Measurements from ENCODE around the gene BCL2L13.

Gene BCL2L13

DNA sequence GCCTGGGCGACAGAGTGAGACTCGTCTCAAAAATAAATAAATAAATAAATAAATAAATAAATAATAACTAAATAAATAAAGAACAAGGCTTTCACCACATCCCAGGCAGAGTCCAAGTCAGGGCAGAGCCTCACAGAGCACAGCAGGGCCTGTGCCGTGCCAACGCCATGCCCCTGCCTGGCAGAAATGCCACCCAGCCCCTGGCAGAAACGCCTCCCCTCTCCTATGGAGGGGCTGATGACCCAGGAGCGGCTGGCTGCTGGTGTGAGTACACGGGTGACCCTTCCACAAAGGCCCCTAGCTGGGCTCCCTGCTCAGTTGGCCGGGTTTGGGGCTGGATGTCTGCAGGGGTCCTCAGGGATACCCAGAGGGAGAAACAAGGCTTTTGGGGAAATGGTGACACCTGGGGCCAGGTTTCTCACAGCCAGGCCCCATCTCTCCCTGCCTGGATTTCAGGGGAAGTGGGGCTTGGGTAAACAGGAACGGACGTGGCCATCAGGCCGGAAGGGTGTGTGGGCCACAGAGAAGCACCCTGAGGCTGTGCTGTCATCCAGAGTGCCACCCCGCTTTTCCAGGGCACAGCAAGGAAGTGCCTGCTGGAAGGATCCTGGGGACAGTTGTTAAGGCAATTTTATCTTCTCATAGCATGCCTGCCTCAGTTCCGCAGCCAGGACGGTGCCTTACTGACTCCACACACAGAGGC lies 130.6 kb downstream of the BCL2L13 start:
- no peaks in the 10 kb centered on the region for H3K27me3 ChIP-seq (ENCODE audit: insufficient read depth, low read length)
- no peaks in the 10 kb centered on the region for H3K36me3 ChIP-seq (ENCODE audit: insufficient read depth, low read length)
- H2AFZ ChIP-seq (ENCODE audit: low read depth, low read length): no peak overlapping the region
- H3K4me3 ChIP-seq (ENCODE audit: low read length): no peak overlapping the region
- H3K4me1 ChIP-seq (ENCODE audit: insufficient read depth, low read length): peaks cover 12% of the 10 kb centered on the region
- no peaks in the 10 kb centered on the region for H3K9me3 ChIP-seq (ENCODE audit: low read length)

DNA sequence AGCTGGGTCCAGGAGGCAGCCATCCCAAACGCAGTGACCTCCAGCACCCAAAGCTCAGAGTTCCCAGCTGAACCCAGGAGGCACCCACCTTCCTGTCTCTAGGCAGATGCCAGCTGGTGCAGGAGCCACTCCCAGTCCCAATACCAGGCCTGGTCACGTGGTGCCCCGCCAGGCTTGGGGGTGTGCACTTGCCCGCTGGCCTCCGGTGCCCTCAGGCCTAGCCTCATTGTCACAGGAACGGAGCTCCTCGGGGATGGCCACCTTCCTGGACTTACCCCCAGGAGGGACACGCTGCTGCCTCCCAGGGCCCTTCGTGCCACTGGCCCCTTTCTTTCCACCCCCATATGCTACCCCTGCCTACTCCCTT lies 131.1 kb downstream of the BCL2L13 start:
- H2AFZ ChIP-seq (ENCODE audit: low read depth, low read length): no peak overlapping the region
- no peaks in the 10 kb centered on the region for H3K27me3 ChIP-seq (ENCODE audit: insufficient read depth, low read length)
- no peaks in the 10 kb centered on the region for H3K36me3 ChIP-seq (ENCODE audit: insufficient read depth, low read length)
- peaks cover 14% of the 10 kb centered on the region for H3K4me1 ChIP-seq (ENCODE audit: insufficient read depth, low read length)
- no peak overlapping the region for H3K4me3 ChIP-seq (ENCODE audit: low read length)
- H3K9me3 ChIP-seq (ENCODE audit: low read length): no peaks in the 10 kb centered on the region

DNA sequence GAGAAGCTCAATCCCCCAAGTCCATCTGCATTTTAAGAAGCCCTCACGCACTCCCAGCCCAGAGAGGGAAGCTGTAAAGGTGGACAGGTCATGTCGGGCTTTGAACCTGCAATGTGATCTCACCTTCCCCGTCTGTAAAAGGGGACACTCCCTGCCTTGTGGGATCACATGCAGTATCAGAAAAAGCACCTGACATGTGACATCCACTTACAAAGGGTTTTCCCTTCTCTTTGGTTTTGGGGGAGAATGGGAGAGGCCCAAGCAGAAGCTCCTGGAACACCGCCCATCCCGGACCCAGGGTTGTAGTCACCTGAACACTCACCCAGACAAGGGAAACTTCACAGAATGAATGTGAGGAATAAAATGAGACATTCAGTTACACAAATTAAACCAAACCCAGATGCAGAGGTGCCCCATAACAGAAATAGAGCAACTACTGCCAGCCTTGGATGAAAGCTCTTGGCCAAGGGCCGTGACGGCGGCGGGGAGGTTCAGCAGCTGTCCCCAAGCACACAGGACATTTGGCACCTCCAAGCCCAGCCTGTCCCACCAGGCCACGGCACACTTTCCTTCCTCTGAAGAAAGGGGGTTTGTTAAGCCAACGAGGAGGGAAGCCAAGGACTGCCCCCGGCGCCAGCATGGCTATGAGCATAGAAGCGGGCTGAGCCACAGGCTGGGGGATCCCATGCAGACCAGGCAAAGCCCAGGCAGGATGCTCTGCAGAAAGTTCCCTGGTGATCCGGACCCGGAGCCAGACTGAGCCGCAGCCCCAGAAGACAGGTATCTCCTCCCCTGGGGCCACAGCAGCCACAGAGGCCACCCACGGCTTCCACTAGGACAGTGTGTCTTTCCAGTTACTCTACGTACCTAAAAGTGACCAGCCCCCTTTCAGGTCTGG lies 131.9 kb downstream of the BCL2L13 start:
- no peak overlapping the region for H3K4me3 ChIP-seq (ENCODE audit: low read length)
- H3K9me3 ChIP-seq (ENCODE audit: low read length): no peaks in the 10 kb centered on the region
- no peaks in the 10 kb centered on the region for H3K27me3 ChIP-seq (ENCODE audit: insufficient read depth, low read length)
- H3K4me1 ChIP-seq (ENCODE audit: insufficient read depth, low read length): peaks cover 21% of the 10 kb centered on the region
- H3K36me3 ChIP-seq (ENCODE audit: insufficient read depth, low read length): no peaks in the 10 kb centered on the region
- H2AFZ ChIP-seq (ENCODE audit: low read depth, low read length): no peak overlapping the region

- H2AFZ ChIP-seq (ENCODE audit: low read depth, low read length): no peak overlapping the region
- H3K4me3 ChIP-seq (ENCODE audit: low read length): peak overlapping the region; percentile 61
- H3K4me1 ChIP-seq (ENCODE audit: insufficient read depth, low read length): peaks cover 24% of the 10 kb centered on the region
- H3K27me3 ChIP-seq (ENCODE audit: insufficient read depth, low read length): no peaks in the 10 kb centered on the region
- H3K36me3 ChIP-seq (ENCODE audit: insufficient read depth, low read length): no peaks in the 10 kb centered on the region
- H3K9me3 ChIP-seq (ENCODE audit: low read length): no peaks in the 10 kb centered on the region
Measured at GRCh38 chr22:17772249-17772957, 133.8 kb downstream of the BCL2L13 start.

GRCh38 chr22:17772958-17773605 lies 134.5 kb downstream of the BCL2L13 start:
- peaks cover 24% of the 10 kb centered on the region for H3K4me1 ChIP-seq (ENCODE audit: insufficient read depth, low read length)
- peak overlapping the region; percentile 61 for H3K4me3 ChIP-seq (ENCODE audit: low read length)
- no peaks in the 10 kb centered on the region for H3K9me3 ChIP-seq (ENCODE audit: low read length)
- no peaks in the 10 kb centered on the region for H3K27me3 ChIP-seq (ENCODE audit: insufficient read depth, low read length)
- peak overlapping the region; percentile 82 for H2AFZ ChIP-seq (ENCODE audit: low read depth, low read length)
- no peaks in the 10 kb centered on the region for H3K36me3 ChIP-seq (ENCODE audit: insufficient read depth, low read length)

DNA sequence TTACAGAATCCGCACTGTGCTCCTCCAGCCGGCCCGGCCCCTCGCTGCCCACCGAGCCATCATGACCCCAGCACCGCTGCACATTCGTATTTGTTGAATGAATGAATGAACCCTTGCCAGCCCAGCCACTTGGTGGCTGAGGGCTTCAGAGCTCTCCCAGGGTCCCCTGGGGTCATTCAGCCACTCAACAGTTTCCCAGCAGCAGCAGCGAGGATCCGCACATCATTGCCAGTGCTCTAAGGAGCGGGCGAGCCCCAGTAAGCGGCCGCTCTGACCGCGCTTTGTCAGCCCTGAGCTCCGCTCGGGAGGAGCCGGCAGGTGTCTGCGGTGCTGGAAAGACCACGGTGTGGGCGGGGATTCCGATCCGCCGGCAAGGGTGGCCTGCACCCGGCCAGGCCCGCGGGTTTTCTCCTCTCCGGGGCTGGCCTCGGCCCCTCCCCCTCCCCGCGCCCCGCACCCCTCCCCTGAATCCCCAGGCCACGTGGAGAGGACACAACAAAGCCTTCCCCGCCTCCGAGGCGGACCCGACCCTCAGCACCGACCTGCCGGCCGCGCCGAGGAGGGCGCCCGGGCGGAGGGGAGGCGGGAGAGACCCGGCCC lies 135.1 kb downstream of the BCL2L13 start:
- H3K27me3 ChIP-seq (ENCODE audit: insufficient read depth, low read length): no peaks in the 10 kb centered on the region
- H2AFZ ChIP-seq (ENCODE audit: low read depth, low read length): peak overlapping the region; percentile 82
- no peaks in the 10 kb centered on the region for H3K9me3 ChIP-seq (ENCODE audit: low read length)
- H3K36me3 ChIP-seq (ENCODE audit: insufficient read depth, low read length): no peaks in the 10 kb centered on the region
- H3K4me3 ChIP-seq (ENCODE audit: low read length): peak overlapping the region; percentile 61
- peaks cover 24% of the 10 kb centered on the region for H3K4me1 ChIP-seq (ENCODE audit: insufficient read depth, low read length)

DNA sequence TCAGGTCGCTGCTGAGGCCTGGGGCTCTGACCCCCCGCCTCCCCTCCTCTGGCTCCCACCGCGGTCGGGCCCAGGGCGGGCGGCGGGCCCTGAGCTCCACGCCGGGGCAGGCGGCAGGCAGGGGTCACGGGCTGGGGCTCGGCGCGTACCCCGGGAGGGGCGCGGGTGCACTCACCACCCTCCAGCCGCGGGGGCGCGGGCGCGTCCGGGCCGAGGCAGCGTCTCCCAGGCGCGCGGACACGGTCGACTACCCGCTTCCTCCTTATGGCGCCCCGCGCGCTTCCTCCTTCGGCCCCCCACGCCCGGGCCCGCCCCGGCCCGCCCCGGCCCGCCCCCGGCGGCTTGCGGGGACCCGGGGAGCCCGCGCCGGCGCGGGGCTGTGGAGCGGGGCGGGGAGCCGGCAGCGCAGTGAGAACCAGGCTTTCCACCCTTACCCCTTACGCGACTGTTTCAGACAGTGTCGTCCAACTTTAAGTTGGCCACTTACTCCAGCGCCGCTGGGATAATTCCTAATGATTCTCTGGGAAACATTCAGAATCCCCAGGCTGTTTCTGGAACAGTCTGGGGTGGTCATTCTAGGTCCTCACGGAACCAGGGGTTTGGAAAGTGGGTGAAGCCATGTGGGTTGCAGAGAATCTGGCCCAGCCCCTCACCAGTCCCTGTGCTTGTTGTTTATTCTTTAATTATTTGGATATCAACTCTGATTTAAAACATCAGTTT lies 135.8 kb downstream of the BCL2L13 start, which contains the start of gene BID:
Gene BID, minus strand, starts transcription at position 264 of the 720 bp plus-strand sequence. CDS start 24,353 bp downstream, outside the sequence.
- peak within 1 kb of the TSS; percentile 61 for H3K4me3 ChIP-seq (ENCODE audit: low read length)
- H2AFZ ChIP-seq (ENCODE audit: low read depth, low read length): peak within 1 kb of the TSS; percentile 82
- peaks cover 24% of the 10 kb centered on the region for H3K4me1 ChIP-seq (ENCODE audit: insufficient read depth, low read length)
- H3K9me3 ChIP-seq (ENCODE audit: low read length): no peaks in the 10 kb centered on the region
- no peaks in the 10 kb centered on the region for H3K36me3 ChIP-seq (ENCODE audit: insufficient read depth, low read length)
- no peaks in the 10 kb centered on the region for H3K27me3 ChIP-seq (ENCODE audit: insufficient read depth, low read length)

DNA sequence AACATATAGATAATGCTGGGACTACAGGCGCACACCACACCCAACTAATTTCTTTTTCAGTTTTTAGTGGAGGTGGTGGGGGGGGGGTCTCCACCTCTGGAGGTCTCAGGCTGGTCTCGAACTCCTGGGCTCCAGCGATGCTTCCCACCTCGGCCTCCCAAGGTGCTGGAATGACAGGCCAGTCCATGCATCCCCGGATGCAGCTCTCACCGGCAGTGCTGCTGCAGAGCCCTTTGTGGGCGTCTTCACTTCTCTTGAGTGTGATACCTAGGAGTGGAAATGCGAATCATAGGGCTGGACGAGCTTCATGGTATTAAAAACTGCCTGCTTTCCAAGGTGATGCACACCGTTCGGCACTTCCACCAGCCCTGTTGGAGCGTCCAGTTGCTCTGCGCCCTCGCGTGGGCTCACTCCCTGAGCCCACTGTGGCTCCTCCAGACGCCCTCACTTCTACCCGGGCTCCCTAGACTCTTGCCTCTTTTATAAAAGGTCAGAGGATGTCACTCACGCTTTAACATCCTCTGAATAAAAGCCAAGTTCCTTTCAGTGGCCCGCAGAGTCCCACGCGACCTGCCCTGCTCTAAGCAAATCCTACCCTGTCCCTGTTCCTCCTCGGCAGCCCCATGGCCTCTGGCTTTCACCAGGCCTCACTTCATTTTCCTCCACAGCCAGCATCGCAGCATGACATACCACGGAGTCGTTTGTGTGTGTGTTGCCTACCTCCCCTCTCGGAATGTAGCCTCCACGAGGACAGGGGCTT lies 136.5 kb downstream of the BCL2L13 start:
- Histone ChIP-seq H3K36me3 (ENCODE audit: insufficient read depth, low read length) (no peaks in the 10 kb centered on the region), H3K9me3 (ENCODE audit: low read length) (no peaks in the 10 kb centered on the region), H3K4me3 (ENCODE audit: low read length) (peak overlapping the region; percentile 61), H3K27me3 (ENCODE audit: insufficient read depth, low read length) (no peaks in the 10 kb centered on the region), H3K4me1 (ENCODE audit: insufficient read depth, low read length) (peaks cover 24% of the 10 kb centered on the region), H2AFZ (ENCODE audit: low read depth, low read length) (peak overlapping the region; percentile 52)

DNA sequence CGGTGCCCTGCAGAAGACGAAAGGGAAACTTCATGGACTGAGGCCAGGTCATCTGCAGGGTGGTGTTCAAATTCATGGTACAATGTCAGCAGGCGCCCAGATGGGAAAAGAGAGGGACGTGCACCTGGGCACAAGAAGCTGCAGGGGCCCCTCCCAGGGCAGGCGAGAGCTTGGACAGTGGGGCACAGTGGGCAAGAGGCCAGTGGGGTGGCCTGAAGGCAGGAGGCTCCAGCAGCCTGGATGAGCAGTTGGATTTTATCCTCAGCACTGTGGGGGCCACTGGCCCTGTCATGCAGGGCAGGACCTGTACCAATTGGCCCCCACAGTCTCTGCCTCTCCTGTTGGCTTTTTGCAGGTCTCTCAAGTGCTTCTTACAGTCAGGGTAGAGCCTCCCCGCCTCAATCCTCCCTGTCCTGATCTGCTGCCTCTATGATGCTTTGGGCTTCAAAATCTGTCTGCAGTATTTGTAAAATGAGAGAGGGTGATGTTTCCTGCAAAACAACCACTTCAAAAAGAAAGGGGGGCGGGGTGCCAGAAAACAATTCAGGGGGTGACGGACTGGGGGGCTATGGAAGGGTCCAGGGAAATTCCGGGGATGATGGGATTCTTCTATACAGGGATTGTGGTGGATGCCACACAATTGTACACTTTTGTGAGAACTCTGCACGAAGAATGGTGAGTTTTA lies 137.4 kb downstream of the BCL2L13 start:
- no peak overlapping the region for H3K4me3 ChIP-seq (ENCODE audit: low read length)

GRCh38 chr22:17777005-17777716 lies 138.6 kb downstream of the BCL2L13 start:
- Histone ChIP-seq H3K4me1 (ENCODE audit: insufficient read depth, low read length) (peaks cover 24% of the 10 kb centered on the region), H3K9me3 (ENCODE audit: low read length) (no peaks in the 10 kb centered on the region), H3K36me3 (ENCODE audit: insufficient read depth, low read length) (no peaks in the 10 kb centered on the region), H3K4me3 (ENCODE audit: low read length) (no peak overlapping the region), H2AFZ (ENCODE audit: low read depth, low read length) (no peak overlapping the region), H3K27me3 (ENCODE audit: insufficient read depth, low read length) (no peaks in the 10 kb centered on the region)

More for the DNA sequence above, 137.4 kb downstream of the BCL2L13 start:
- Histone ChIP-seq H3K36me3 (ENCODE audit: insufficient read depth, low read length) (no peaks in the 10 kb centered on the region), H3K9me3 (ENCODE audit: low read length) (no peaks in the 10 kb centered on the region), H3K4me1 (ENCODE audit: insufficient read depth, low read length) (peaks cover 24% of the 10 kb centered on the region), H3K27me3 (ENCODE audit: insufficient read depth, low read length) (no peaks in the 10 kb centered on the region), H2AFZ (ENCODE audit: low read depth, low read length) (no peak overlapping the region)

DNA sequence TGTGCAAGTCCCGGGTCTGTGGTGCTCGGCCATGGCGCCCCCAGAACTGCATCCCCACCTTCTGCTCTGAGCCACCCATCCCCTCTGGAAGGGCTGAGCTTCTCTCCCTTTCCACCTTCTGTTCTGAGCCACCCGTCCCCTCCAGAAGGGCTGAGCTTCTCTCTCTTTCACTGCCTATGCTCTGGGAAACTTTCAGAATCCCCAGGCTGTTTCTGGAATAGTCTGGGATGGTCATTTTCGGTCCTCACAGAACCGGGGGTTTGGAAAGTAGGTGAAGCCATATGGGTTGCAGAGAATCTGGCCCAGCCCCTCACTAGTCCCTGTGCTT lies 139.1 kb downstream of the BCL2L13 start:
- Histone ChIP-seq H2AFZ (ENCODE audit: low read depth, low read length) (no peak overlapping the region), H3K9me3 (ENCODE audit: low read length) (no peaks in the 10 kb centered on the region), H3K4me1 (ENCODE audit: insufficient read depth, low read length) (peaks cover 22% of the 10 kb centered on the region), H3K27me3 (ENCODE audit: insufficient read depth, low read length) (no peaks in the 10 kb centered on the region), H3K4me3 (ENCODE audit: low read length) (no peak overlapping the region), H3K36me3 (ENCODE audit: insufficient read depth, low read length) (no peaks in the 10 kb centered on the region)
